Kidney epithelial cell (primary cell): ENCODE results near the gene FARP1. TPM values are rescaled to one million over a fixed set of nuclear protein-coding genes. Genes with fewer than 3 reads are reported as not detected.

Experiments
- DNase-seq: peaks from one replicate; pipeline ENCODE4 v3.0.0-alpha.2; 2010; ENCODE audit warnings: low read depth
- H3K27me3 ChIP-seq: 2 replicates; pipeline ENCODE4 v1.6.0; 2011; ENCODE audit warnings: low read length; ENCODE audit not compliant: control insufficient read depth, insufficient read depth
- H3K36me3 ChIP-seq: 2 replicates; pipeline ENCODE4 v1.5.1; 2011; ENCODE audit warnings: low read length; ENCODE audit not compliant: control insufficient read depth, insufficient read depth
- H3K4me3 ChIP-seq: 2 replicates; pipeline ENCODE4 v1.5.1; 2011; ENCODE audit warnings: low read depth, mild to moderate bottlenecking, control low read depth, low read length
- total RNA-seq: library from RNA; depleted of rRNA; stranded (reverse); fragments of >200 nt; gene quantifications from 2 replicates; pipeline ENCODE4 v1.2.3, GENCODE V29; 2015
- TF ChIP-seq, protein P1 (sequence below): IDR thresholded peaks from 2 replicates; pipeline ENCODE4 v1.5.1; 2011; ENCODE audit warnings: mild to moderate bottlenecking, moderate library complexity, low read length, control low read depth, inconsistent platforms; ENCODE audit not compliant: insufficient read depth, poor library complexity, severe bottlenecking

FARP1 gene
- total RNA-seq, 1 donor from 2014 or later: 135 TPM

DNA sequence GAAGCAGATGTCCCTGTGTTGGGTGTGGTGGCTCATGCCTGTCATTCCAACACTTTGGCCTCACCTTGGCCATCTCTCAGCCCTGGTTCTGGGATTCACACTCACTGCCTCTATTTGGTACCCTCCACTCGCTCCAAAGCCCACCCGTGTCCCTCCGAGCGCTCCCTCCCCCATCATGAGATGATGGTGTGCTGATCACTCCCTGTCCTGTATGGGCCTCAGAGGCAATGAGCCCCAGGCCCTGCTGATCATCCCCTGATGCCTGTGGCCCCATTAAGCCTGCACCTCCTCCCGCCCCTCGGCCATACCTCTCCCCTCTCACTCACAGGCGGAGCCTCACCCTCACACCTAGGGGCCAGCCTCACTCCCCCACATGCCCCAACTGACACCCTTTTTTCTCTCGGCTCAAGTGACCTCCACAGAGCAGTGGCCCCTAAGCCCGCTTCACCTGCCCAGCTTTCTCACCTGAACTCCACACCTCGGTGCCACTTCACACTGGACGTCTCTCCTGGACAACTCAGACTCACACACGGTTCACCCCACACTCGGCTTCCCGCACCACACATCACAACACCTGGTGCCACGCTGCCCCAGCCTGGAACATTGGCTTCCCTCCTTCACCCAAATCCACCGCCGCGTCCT, 319.5 kb downstream of the FARP1 start:
- no peak overlapping the region for H3K4me3 ChIP-seq
- no peak for DNase-seq
- TF ChIP-seq, protein P1, sequence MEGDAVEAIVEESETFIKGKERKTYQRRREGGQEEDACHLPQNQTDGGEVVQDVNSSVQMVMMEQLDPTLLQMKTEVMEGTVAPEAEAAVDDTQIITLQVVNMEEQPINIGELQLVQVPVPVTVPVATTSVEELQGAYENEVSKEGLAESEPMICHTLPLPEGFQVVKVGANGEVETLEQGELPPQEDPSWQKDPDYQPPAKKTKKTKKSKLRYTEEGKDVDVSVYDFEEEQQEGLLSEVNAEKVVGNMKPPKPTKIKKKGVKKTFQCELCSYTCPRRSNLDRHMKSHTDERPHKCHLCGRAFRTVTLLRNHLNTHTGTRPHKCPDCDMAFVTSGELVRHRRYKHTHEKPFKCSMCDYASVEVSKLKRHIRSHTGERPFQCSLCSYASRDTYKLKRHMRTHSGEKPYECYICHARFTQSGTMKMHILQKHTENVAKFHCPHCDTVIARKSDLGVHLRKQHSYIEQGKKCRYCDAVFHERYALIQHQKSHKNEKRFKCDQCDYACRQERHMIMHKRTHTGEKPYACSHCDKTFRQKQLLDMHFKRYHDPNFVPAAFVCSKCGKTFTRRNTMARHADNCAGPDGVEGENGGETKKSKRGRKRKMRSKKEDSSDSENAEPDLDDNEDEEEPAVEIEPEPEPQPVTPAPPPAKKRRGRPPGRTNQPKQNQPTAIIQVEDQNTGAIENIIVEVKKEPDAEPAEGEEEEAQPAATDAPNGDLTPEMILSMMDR: no peak
- H3K27me3 ChIP-seq: no peaks in the 10 kb centered on the region
- peaks cover 6% of the 10 kb centered on the region for H3K36me3 ChIP-seq

DNA sequence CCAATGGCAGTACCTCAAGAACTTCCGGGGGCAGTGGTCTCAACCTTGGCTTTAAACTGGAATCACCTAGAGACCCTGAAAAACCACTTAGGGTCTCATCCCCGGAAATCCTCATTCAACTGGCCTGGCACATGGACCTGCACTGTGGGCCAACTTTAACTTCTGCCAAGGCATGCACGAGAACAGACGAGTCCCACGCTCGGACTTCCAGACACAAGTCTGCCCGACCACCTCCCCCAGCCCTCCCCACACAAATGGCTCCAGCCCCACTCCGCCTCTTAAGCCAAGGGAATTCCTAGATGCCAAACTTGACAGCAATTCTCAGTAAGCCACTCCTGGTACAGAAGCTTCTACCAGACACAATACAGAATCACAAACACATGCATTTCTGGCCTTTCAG, 320.1 kb downstream of the FARP1 start:
- Histone ChIP-seq H3K36me3 (peaks cover 7% of the 10 kb centered on the region), H3K4me3 (no peak overlapping the region), H3K27me3 (no peaks in the 10 kb centered on the region)
- no peak for DNase-seq
- TF ChIP-seq, protein P1: no peak

DNA sequence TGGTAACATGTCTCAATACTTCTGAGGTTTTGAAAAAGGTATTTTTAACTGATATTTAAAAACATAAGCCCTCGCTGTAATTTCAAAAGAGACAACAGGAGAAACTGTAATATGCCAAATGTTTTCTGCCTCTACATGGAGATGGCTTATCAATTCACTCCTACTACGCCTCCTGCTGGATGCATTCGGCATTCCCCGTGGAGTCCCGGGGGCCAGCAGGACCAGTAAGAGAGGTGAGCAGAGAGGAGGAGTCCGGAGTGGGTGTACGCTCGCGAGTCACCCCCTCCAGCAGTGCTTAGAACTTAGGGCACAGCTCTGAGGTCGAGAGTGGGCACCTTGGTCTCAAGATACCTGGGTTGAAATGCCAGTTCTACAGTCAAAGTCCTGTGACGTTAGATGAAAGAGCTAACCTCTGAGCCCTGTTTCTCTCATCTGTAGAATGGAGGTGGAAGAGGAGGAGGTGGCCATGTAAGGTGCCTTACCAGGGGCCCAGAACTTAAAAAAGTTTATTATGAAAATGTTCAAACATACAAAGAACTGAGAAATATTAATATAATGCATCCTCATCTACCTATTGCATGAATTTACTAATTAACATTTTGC, 323.8 kb downstream of the FARP1 start:
- TF ChIP-seq, protein P1: peak; percentile 75
- no peak for DNase-seq
- peaks cover 10% of the 10 kb centered on the region for H3K36me3 ChIP-seq

GRCh38 chr13:98467263-98467985, 324.5 kb downstream of the FARP1 start:
- H3K4me3 ChIP-seq: no peak overlapping the region
- TF ChIP-seq, protein P1: no peak
- H3K36me3 ChIP-seq: peaks cover 12% of the 10 kb centered on the region
- DNase-seq: no peak
- no peaks in the 10 kb centered on the region for H3K27me3 ChIP-seq

More for the DNA sequence above, 323.8 kb downstream of the FARP1 start:
- Histone ChIP-seq H3K27me3 (no peaks in the 10 kb centered on the region), H3K4me3 (no peak overlapping the region)

- no peak for DNase-seq
- H3K36me3 ChIP-seq: peaks cover 12% of the 10 kb centered on the region
Measured at GRCh38 chr13:98468361-98468760, 325.5 kb downstream of the FARP1 start.

More at GRCh38 chr13:98468361-98468760, 325.5 kb downstream of the FARP1 start:
- no peaks in the 10 kb centered on the region for H3K27me3 ChIP-seq
- TF ChIP-seq, protein P1: no peak
- H3K4me3 ChIP-seq: no peak overlapping the region
